Right lobe of liver (tissue), 4 donors: Measurements from ENCODE around the gene USP44.
"Not testable (repeated sequence)": the region's sequence is repeated elsewhere in the genome, so short reads cannot be mapped to it uniquely, and the experiment has no call there.

ENCODE experiments used
- CTCF ChIP-seq, 4 donors: fragments of 200-600 bp in 3 of 4; fragments of 450-650 bp in 1 of 4; IDR thresholded peaks; one replicate each; pipeline versions ENCODE4 v1.5.1 to v1.8.0; 2016 to 2022; ENCODE audit warnings: antibody characterized with exemption in 4 of 4, mild to moderate bottlenecking in 2 of 4
- POLR2A ChIP-seq: fragments of 450-650 bp; IDR thresholded peaks from one replicate; pipeline ENCODE4 v1.6.1; 2017; ENCODE audit warnings: antibody characterized with exemption, mild to moderate bottlenecking
- donor health status: DM: no; HTN: no; CAD: no.
- donor health status: DM: no; HTN: no; CAD: no.
- donor health status: DM: no; HTN: yes; CAD: no.

GRCh38 chr12:95568045-95568444 is 16.8 kb upstream of the USP44 start:
- TF ChIP-seq POLR2A; CTCF (IDR thresholded peaks at IDR 0.05): not testable (repeated sequence)
